AG09309 (cell line): ENCODE measurements around the gene SYT8.
"Not testable (repeated sequence)": the region's sequence is repeated elsewhere in the genome, so short reads cannot be mapped to it uniquely, and the experiment has no call there.

Source experiments
- DNase-seq: peaks from one replicate; pipeline ENCODE4 v3.0.0-alpha.2; 2010; ENCODE audit warnings: low read depth
- H3K4me3 ChIP-seq: 2 replicates; pipeline ENCODE4 v1.5.1; 2011; ENCODE audit warnings: mild to moderate bottlenecking, low read depth, low read length, moderate library complexity; ENCODE audit not compliant: control insufficient read depth
- TF ChIP-seq, protein P1 (sequence below): IDR thresholded peaks from 2 replicates; pipeline ENCODE4 v1.5.1; 2011; ENCODE audit warnings: mild to moderate bottlenecking, low read depth, low read length, inconsistent platforms; ENCODE audit not compliant: insufficient read depth, control insufficient read depth; ENCODE audit errors: missing control alignments

Gene SYT8

DNA sequence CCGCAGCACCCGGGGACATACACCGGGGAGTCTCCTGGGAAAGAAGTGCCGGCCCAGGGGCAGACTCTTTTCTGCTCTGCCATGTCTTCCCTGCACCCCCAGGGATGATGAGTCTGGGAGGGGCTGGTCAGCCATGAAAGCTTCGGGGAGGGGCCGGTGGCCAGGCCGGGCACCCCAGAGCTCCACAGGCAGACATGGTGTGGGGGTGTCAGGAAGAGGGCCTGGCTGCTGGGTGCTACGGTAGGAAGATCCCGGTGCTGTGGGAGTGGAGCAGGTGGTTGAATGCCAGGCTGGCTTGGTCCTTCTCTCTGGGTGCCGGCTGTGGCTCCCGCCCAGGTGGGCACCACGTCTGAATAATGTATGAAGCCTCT lies 35.5 kb downstream of the SYT8 start:
- no peak for DNase-seq
- TF ChIP-seq, protein P1, sequence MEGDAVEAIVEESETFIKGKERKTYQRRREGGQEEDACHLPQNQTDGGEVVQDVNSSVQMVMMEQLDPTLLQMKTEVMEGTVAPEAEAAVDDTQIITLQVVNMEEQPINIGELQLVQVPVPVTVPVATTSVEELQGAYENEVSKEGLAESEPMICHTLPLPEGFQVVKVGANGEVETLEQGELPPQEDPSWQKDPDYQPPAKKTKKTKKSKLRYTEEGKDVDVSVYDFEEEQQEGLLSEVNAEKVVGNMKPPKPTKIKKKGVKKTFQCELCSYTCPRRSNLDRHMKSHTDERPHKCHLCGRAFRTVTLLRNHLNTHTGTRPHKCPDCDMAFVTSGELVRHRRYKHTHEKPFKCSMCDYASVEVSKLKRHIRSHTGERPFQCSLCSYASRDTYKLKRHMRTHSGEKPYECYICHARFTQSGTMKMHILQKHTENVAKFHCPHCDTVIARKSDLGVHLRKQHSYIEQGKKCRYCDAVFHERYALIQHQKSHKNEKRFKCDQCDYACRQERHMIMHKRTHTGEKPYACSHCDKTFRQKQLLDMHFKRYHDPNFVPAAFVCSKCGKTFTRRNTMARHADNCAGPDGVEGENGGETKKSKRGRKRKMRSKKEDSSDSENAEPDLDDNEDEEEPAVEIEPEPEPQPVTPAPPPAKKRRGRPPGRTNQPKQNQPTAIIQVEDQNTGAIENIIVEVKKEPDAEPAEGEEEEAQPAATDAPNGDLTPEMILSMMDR: no peak
- H3K4me3 ChIP-seq: no peak overlapping the region

DNA sequence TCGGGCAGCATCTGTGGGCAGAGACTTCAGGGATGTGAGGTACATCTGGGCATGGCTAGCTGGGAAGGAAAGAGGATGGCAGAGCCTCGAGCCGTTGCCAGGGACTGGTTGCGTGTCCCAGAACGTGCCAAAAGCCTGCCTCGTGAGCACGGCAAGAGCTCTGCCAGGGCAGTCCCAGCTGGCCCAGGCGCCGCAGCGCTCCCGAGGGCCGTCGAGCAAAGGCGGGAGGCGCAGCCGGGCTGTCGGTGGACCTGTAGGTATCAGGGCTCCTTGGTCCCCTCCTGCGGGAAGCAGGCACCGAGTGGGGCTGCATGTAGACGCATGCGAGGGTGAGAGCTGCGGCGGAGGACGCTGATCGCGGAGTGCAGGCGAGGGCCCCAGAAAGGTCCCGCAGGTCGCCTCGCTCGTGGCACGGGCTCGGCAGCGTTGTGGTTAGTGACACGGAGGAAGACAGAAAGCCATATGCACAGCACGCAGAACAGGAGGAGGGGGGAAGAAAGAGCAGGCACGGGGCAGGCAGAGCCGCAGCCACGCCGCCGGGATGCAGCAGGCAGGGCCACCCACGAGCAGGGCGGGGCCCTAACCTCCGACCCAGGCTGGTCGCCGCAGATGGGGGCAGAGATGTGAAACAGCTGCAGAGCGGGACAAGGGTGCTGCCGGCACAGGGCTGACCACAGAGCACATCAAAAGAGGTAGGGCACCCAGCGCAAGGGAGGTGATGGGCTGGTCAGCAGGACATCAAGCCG lies 36.1 kb downstream of the SYT8 start:
- TF ChIP-seq, protein P1: no peak
- H3K4me3 ChIP-seq: no peak overlapping the region
- DNase-seq: no peak

GRCh38 chr11:1871531-1871930 lies 36.7 kb downstream of the SYT8 start:
- H3K4me3 ChIP-seq: no peak overlapping the region
- DNase-seq: no peak
- TF ChIP-seq, protein P1: no peak

DNA sequence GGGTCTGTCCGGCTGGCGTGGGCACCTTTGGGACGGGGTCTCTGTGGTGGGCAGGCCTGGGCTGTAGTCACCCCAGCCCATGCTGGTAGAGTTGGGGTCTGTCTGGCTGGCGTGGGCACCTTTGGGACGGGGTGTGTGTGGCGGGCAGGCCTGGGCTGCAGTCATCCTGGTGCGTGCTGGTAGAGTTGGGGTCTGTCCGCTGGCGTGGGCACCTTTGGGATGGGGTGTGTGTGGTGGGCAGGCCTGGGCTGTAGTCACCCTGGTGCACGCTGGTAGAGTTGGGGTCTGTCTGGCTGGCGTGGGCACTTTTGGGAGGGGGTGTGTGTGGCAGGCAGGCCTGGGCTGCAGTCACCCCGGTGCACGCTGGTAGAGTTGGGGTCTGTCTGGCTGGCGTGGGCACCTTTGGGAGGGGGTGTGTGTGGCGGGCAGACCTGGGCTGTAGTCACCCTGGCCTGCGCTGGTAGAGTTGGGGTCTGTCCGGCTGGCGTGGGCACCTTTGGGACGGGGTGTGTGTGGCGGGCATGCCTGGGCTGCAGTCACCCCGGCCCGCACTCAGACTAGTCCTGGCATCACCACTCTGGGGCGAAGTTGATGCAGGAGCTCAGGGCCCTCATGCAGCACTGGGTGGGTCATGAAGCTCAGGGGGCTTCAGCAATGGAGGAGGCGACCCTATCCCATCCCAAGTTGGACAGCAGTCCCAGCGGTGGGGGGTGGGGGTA lies 37.6 kb downstream of the SYT8 start:
- TF ChIP-seq, protein P1: no peak
- H3K4me3 ChIP-seq: no peak overlapping the region
- no peak for DNase-seq

GRCh38 chr11:1873048-1873812 lies 38.4 kb downstream of the SYT8 start:
- H3K4me3 ChIP-seq: no peak overlapping the region
- TF ChIP-seq, protein P1: no peak
- no peak for DNase-seq

GRCh38 chr11:1873813-1874150 lies 39.0 kb downstream of the SYT8 start:
- not testable (repeated sequence) for H3K4me3 ChIP-seq, DNase-seq

DNA sequence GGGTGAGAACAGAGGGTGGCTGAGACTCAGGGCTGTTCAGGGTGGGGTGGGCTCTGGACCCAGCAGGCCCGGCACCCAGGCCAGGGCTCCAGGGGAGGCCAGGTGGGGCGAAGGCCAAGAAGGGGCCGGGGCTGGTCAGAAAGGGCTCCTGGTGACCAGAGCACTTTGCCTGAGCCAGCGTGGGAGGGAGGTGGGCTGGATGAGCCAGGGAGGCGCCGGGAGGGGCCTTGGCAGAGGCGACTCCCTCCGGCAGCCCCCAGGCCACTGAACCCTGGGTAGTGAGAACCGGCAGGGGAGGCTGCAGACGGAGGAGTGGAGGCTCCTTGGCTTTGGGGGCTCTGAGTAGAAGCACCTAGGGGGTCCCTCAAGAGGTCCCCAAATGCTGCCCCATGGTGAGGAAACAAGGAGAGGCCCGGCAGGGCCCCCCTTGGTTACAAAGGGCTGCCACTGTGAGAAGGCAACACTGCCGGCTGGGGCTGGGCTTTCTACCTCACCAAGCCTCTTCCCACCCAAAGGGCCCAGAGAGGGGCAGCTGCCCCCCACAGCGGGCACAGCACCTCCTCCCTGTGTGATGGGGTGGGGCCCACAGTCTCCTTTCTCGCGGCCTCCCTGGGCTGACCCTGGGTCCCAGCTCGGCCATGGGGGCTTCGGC lies 39.8 kb downstream of the SYT8 start:
- not testable (repeated sequence) for DNase-seq

More for the DNA sequence above, 39.8 kb downstream of the SYT8 start:
- H3K4me3 ChIP-seq: not testable (repeated sequence)
